Dermis blood vessel endothelial cell (primary cell): Measurements from ENCODE around the gene SLC8B1. TPM values are rescaled to one million over a fixed set of nuclear protein-coding genes. Genes with fewer than 3 reads are reported as not detected.

Experiments
- DNase-seq: peaks from one replicate; pipeline ENCODE4 v3.0.0; 2010
- total RNA-seq: library from RNA; depleted of rRNA; stranded (reverse); fragments of >200 nt; gene quantifications from 2 replicates; pipeline ENCODE4 v1.2.3, GENCODE V29; 2014

Gene SLC8B1
- total RNA-seq, 1 donor from 2014 or later, result 25.2 TPM

DNA sequence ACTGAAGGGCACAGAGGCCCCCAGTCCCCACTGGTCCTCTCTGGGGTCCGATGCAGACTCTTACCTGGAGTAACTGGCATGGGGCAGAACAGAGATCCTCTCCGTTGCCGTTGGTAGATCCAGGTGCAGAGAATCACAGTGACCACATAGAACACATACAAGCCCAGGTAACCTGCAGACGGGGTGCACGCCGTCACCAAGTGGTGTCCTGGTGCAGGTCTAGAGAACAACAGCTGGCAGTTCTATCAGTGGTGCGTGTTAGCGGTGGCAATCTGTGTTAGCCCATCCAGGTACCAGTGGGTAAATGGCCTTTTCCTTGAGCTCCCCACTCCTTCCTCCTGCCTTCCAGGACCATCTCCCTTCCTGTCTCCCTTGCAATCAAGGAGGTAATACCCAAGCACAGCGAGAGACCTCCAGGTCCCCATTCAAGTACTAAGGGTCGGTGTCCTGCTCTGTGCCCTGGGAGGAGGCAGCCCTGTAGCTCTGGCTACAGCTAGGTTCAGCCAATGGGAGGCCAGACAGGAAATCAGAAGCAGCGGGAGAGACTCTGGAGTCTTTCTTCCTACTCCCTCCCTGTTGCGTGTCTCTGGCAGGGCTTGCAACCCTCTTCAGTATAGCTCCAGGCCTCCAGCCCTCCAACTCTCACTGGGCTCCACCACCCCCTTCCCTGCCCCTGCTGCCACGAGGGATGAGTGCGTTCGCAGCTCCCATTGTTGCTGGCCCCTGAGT, 15.8 kb downstream of the SLC8B1 start:
- DNase-seq, result no peak

DNA sequence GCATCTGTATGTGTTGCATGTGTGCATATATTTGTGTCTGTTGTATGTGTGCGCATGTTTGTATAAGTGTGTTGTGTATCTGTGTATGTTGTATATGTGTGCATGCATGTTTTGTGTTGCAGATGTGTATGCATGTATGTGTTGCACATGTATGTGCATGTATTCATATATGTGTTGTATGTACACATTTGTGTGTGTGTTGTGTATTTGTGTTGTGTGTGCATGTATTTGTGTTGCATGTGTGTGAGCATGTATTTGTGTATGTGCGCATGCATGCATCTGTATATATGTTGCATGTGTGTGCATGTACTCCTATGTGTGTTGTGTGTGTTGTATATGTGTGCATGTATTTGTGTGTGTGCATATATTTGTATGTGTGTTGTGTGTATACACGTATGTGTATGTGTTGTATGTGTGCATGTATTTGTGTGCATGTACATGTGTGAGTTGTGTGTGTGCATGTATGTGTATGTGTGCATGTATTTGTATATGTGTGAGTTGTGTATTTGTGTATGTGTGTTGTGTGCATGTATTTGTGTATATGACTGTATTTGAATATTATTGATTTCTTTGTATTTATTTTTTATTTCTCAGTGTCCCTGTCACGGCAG, 16.8 kb downstream of the SLC8B1 start:
- no peak for DNase-seq

DNA sequence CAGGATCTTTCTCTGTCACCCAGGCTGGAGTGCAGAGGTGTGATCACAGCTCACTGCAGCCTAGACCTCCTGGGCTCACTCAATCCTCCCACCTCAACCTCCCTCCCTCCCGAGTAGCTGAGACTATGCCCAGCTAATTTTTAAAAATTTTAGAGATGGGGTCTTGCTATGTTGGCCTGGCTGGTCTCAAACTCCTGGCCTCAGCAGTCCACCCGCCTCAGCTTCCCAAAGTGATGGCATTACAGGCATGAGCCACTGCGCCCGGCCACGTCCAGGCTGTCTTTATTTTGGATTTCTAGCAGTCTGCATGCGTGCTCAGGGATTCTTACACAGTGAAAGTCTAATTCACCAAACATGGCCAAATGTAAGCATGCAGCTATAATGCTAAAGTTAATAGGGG, 17.8 kb downstream of the SLC8B1 start:
- DNase-seq, result no peak

DNA sequence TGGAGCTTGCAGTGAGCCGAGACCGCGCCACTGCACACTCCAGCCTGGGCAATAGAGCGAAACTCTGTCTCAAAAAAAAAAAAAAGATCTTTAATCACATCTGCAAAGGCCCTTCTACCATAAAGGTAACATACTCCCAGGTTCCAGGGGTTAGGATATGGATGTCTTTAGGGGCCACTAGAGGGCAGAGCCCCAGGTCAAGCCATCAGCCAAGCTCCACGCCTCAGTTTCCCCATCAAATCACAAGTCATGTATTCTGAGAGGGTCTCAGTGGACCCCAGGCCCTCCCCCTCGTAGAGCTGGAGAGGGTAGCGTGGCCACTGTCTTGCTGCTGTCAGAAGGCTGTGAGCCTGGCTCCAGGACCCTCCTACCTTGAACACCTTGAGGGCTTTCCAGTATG, 18.8 kb downstream of the SLC8B1 start:
- no peak for DNase-seq

DNA sequence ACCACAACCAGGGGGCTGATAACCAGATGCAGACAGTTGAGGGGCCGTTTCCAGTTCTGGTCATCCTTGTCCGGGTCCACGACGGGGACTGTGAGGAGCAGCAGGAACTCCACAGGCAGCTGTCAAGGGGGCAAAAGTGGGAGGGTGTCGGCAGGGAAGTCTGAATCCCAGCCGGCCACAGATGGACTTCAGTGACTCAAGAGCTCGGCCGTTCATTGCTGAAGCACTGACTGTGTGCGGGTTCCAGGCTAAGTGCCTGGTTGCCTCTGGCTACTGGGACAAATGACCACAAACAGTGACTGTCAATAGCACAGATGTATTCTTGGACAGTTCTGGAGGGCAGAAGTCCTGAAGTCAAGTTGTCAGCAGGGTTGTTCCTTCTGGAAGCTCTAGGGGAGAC, 19.6 kb downstream of the SLC8B1 start:
- DNase-seq, result no peak

DNA sequence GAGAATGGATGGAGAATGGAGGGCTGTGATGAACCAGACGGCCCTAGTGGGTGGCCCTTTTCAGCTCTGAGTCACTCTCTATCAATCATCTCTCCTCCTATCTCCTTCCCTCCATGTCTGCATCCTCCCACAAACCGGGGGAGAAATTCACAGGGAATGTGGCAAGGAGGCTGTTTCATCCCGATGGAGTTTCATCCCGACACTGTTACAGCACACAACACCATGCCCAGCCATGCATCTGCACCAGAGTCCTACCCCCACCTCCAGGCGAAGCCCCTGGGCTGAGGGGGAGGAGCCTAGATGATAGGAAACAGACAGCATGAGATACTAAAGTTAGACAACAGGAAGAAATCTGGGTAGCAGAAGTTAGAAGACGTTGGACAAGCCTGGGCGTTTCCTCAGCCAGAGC, 20.8 kb downstream of the SLC8B1 start:
- no peak for DNase-seq

DNA sequence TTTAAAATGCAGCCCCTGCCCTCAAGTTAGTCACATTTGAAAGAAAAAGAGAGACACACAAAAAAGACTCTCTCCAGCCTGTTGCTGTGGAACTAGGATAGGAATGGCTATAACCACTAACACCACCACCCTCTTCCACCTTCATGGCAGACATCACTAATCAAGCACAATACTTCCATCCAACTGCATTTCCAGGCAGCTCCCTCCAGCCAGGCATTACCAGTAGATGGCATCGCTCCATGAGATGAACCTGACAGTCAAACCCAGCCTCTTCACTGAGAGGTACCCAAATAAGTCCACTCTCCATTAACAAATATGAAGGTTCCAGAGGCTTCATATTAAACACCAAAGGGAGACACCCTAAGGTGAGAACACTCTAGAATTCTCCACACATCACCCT, 24.4 kb downstream of the SLC8B1 start:
- DNase-seq, result peak; percentile 34

DNA sequence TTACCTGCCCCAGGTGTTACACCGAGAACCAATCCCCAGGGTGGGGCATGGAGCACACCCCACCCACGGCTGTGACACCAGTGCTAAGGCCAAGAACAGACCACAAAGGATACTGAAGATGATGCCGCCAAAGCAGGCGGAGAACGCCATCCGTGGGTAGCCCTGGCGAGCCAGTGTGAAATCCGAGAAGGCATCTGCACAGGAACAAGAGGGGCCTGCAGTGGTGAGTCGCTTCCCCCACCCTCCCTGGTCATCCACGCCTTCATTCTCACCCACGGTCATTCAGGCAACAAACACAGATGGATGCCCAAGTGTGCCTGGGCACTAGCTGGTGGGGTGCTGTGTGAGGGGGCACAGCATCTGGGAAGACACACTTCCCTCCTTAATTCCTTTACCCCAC, 28.5 kb downstream of the SLC8B1 start:
- no peak for DNase-seq

DNA sequence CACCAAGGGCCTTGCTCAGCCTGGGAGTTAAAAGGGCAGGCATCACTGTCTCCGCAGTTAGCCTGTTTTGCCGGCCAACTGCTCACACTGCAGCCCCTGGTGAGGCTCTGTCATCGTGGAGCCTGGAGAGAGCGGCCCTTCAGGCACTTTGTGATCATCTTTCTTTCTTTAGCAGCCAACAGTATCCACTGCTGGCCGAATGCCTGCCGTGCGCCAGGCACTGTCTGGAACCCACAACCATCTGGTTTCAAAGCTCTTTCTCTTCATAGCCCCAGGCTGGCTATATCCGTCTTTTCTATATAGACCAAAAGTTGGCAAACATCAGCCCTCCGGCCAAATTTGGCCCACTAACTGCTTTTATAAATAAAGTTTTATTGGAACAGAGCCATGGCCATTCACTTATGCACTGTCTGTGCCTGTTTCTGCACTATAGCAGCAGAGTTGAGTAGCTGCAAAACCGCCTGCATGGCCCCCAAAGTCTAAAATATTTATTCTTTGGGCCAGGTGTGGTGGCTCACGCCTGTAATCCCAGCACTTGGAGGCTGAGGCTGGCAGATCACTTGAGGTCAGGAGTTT, 29.5 kb downstream of the SLC8B1 start:
- DNase-seq, result no peak

DNA sequence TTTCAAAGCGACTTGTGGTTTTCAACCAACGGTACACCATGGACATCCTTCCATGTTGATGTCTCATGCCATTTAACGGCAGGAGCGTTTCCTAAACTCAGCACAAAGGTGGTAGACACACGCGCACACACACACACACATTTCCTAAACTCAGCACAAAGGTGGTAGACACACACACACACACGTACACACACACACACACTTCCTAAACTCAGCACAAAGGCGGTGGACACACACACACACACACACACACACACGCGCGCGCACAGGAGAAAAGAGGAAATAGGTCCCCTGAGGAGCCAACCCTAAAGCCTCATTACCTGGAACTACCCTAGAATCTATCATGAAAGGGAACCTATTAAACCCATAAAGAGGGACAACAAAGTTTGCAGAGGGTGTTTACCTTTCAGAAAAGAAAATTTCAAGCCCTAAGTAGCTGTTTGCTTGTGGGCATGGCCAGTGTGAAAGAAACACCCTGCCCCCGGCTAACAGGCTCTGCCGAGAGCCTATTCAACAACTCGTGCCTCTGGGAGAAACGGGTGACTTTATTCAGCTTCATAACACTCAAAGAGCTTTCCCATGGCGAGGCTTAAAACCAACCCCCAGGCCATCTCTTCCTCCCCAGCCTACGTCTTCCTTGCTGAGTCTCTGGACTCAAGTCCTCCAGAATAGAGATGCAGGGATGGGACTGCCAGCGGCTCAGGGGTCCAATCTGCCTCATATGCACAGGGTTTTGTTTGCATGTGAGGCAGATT, 31.8 kb downstream of the SLC8B1 start:
- DNase-seq, result peak; percentile 25

DNA sequence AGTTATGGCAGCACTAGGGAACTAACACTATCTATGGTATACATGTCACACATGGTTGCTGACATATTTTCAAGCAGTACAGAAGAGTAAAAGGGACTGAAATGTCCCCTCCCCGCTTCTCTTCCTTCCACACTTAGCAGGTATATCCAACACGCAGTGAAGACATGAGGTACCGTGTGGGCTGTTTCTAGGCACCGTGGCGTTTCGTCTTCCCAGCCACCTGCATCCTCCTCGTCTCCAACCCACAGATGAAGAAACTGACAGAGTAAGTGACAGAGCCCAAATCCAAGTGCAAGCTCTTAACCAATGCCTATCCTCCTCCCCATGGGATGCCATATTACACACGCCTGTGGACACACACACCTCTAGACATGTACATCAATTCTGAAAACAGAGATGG, 32.4 kb downstream of the SLC8B1 start:
- DNase-seq, result no peak

DNA sequence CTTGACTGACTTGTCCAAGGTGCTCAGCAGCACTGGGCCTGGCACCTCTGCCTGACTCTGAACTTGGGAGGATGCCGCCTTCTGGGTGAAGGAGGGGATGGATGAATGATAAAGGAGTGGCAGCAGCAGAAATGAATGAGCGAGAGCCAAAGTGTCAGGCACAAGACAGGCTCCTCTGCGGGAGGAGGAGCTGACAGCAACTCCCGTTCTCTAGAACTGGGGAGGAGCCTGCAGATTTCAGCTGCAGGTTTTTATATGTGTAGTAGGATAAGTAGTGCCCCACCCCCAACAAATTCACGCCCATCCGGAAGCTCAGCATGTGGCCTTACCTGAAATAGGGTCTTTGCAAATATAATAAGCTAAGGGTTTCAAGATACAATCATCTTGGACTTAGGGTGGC, 33.1 kb downstream of the SLC8B1 start:
- DNase-seq, result no peak

DNA sequence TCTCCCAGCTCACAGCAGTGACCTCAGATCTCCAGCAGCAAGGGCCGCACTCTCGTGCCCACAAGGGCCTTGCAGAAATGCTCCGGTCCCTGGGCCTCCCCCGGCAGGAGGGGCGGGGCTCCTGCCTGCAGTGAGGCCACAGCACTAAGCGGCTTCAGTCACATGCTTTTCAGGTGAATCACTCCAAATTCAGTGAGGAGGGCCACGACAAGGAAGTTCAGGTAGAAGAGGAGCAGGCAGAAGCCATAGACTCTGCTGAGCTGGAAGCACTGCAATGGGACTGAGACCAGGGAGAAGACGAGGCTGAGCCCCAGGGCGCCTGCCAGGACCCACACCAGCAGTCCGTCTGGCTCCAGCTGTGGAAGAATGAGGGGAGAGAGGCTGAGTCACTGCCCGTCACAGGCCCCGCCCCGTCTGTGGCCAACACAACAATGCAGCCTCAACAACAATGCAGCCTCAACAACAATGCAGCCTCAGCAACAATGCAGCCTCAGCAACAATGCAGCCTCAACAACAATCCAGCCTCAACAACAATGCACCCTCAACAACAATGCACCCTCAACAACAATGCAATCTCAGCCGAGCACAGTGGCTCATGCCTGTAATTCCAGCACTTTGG, 35.2 kb downstream of the SLC8B1 start:
- peak; percentile 81 for DNase-seq

DNA sequence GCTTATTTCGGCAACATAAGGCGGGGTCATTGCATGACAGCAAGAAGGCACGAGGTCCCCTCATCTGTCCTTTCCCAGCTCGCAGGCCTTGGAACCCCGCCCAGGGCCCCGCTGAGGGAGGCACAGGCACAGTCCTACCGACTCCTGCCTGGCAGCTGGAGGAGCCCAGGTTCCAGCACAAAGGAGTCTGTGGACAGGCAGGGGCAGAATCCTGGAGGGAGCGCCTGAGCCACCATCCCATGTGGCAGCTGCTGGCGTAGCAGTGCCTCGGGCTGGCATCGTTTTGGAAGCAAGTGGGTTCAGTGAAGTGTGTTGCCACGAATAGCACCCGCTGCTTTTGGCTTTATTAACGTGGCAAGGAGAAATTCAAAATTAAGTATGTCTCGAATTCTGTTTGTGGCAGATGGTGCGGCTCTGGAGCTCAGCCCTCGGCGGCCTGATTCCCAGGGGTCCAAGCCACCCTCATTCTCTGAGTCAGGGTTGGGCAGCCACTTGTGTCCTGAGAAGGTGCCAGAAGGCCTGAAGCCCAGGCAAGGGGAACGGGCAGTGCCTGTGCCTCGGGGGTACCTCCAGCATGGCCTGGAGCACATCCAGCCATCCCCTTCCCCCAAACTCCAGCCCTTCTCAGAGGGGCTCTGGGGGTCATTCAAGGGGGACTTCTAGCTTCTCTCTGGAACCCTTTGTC, 35.9 kb downstream of the SLC8B1 start:
- no peak for DNase-seq

DNA sequence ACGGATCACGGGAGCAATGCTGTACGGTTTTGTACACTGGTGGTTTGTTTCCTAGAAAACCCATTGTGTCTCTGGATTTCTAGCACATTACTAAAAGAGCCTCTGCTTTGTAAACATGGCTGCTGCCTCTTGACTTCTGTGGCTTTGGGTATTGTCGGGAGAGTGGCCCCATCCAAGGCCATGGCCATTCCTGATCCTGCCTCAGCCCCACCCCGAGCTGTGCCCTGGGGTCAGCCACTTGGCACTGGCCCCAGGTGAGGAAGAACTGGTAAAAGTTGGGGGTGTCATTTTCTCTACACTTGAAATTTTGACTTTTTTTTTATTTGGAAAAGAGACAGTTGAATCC, 36.5 kb downstream of the SLC8B1 start:
- DNase-seq, result no peak

DNA sequence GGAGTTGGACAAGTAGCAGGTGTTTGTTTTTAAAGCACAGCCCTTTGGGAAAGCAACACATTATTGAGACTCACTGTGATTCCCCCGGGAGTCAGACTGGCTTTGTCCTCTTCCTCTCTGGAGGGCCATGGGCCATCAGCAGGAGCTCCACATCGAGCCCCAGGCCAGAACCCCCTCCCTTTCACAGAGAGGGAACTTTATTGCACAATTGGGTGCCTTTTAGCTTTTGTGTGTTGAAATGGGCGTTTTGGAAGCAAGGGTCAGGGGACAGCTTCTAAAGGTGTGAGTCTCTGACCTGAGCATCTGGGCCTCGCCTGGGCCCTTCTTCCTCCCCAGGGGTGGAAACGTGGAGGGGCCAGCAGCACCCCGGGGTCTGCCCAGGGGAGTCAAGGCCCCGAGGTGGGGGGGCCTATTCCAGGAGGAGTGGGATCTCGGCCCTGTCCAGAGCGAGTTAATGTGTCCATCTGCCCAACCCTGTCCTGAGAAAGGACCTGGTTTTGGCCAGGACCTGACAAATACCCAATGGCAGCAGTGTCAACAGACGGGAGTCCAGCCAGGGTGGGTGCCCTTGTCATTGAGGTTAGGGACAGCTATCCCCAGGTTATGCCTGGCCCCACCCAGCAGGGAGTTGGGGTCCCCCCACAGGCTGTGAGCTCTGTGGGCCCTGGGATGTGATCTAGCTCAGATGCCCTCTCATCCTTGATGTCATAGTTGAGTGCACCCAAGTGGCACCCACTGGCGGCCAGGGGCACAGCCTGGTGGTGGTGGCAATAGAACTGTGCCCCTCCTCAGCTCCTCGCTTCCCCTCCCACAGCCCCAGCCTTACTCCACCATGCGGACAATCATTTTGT, 37.1 kb downstream of the SLC8B1 start:
- no peak for DNase-seq

DNA sequence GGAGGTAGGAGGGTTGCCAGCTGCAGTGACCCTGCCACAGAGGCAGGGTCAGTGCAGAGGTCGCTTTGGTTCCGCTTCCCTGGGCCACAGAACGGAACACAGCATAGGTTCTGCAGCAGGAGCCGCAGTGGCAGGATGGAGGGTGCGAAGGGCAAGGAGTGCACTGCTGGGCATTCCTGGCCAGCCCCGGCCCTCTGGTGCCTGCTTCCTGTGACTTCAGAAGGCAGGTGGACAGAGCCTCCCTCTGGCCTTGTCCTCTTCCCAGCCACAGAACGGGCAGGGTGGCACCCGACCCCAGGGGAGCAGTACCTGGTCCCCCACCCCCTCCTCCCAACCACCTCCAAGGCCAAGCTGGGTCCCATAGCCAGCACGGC, 37.7 kb downstream of the SLC8B1 start:
- no peak for DNase-seq

DNA sequence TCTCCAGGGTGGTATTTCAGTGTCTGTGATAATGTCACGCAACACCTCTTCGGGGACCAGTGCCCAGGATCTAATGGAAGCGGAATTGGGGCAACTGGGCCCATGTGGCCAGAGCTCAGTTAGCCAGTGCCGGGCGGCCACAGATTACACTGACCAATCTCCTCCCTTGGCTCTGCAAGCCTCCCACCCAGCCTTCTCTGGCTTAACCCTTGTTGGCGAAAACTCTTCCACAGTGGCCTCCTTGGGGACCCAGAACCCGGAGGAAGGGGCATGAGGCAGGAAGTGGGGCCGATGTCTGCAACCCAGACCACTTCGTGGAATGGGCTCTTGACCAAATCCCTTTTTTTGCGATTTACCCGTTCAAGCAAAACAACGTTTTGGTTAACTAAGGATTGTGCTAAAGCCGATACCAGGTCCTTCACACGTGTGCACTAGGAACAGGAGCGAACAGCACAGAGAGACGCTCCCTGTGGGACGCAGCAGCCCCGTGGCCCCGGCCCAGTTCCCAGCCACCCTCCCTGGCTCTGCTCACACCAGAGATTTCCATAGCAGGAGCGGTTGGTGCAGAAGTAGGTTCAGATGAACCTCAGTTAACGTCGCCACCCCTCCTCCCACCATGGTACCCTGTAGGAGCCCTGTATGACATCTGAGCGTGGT, 38.2 kb downstream of the SLC8B1 start:
- no peak for DNase-seq

DNA sequence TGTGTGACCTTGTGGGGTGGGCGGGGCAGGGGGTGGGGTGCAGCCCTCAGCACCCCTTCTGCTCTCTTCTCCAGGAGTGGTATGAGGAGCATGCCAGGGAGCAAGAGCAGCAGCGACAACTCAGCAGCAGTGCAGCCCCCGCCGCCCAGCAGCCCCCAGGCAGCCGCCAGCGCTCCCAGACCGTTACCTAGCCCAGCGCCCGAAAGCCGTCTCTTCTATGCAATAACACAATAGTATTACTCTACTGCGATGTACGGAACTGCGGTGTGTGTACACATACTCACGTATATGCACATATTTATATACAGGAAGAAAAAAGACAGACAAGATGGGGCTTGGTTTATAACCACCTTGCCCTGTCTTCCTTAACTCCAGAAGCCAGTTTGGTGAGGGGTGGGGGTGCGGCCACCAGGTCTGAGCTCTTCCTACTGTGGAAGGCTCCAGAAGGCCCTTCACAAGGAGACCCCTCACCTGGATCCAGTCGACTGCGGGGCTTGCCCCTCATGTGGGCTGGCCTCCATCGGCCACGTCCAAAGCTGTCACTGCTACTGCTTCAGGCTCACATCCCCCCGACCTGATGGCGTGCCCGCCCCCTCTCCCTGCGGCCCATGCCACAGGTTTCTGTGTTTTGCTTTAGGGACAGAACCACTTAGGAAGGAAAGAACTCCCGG, 38.9 kb downstream of the SLC8B1 start:
- no peak for DNase-seq

DNA sequence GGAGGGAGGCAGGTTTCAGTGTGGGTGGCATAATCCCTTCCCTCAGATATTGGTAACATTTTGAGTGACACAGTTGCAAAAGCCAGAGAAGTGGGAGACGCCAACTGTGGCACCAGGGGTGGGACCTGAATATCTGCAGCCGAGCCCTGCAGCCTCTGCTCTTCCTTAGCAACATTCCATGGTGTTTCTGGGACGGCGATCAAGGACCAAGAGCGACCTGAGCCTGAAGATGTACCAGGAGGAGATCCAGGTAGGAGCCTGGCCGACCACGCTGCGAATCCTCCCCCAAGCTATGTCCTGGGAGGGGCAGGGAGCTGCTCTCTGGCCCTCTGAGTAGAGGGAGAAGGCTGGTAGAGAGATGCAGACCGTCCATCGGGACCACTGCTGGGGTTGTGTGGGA, 41.8 kb downstream of the SLC8B1 start:
- DNase-seq, result no peak

DNA sequence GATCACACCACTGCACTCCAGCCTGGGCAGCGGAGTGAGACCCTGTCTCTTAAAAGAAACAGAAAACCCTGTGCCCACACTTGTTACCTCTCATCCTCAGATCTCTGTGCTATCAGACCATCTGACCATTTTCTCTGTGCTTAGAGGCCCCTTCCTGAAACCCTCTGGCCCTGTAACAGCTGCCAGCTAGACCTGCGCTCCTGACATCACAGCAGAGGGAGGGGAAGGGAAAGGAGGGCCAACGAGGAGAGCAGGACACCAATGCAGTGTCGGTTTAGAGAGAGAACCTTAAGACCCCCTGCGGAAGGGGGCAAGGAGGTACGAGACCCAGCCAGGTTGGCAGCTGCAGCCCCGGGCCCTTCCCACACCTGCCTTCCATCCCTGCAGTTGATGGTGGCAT, 42.4 kb downstream of the SLC8B1 start:
- DNase-seq, result no peak
